ENCODE measurements around the gene ZFYVE28. TPM values are rescaled to one million over a fixed set of nuclear protein-coding genes. Genes with fewer than 3 reads are reported as not detected.

The ZFYVE28 gene
- total RNA-seq, 1 experiment from 2014 or later: 12.9 TPM

DNA sequence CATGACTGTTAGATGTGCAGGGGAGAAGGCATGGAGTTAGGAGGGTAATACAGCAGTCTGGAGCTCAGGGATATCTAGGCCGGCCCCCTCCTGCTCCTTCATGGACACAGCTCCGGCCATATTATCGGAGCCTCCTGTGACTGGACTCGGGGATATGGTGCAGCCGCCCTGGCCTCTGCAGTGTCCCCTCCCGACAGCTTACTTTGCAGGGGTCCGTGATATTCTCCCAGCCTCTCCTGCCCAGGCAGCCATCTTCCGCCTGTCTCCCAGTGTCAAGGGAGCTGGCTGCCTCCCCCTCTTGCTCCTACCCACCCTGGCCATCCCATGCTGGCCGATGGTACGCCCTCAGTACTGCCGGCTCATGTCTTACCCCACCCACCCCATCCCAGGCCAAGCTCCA is 30.6 kb upstream of the ZFYVE28 start:
- Histone ChIP-seq H2AFZ (no peak overlapping the region), H3K36me3 (ENCODE audit: low read depth) (no peaks in the 10 kb centered on the region), H3K9me3 (ENCODE audit: insufficient read depth, low read depth) (no peaks in the 10 kb centered on the region), H3K27ac (no peak overlapping the region), H3K4me1 (replicated peaks; ENCODE audit: insufficient read depth) (no peaks in the 10 kb centered on the region), H3K4me3 (no peak overlapping the region), H3K4me2 (no peak overlapping the region), H3F3A (ENCODE audit: insufficient read depth, low read depth) (no peaks in the 10 kb centered on the region), H3K27me3 (ENCODE audit: insufficient read depth, low read depth) (peaks cover 49% of the 10 kb centered on the region), H4K20me1 (ENCODE audit: insufficient read depth) (no peaks in the 10 kb centered on the region), H3K79me2 (ENCODE audit: low read depth) (no peaks in the 10 kb centered on the region), H3K9me2 (ENCODE audit: insufficient read depth) (no peaks in the 10 kb centered on the region)
- no peak for DNase-seq
- ChIA-PET POLR2A (ENCODE audit: unreplicated experiment) (no interaction called here), CTCF (no interaction called here)
- no TSS peak for BruUV-seq (replicated peaks)
- TF ChIP-seq, protein P1, sequence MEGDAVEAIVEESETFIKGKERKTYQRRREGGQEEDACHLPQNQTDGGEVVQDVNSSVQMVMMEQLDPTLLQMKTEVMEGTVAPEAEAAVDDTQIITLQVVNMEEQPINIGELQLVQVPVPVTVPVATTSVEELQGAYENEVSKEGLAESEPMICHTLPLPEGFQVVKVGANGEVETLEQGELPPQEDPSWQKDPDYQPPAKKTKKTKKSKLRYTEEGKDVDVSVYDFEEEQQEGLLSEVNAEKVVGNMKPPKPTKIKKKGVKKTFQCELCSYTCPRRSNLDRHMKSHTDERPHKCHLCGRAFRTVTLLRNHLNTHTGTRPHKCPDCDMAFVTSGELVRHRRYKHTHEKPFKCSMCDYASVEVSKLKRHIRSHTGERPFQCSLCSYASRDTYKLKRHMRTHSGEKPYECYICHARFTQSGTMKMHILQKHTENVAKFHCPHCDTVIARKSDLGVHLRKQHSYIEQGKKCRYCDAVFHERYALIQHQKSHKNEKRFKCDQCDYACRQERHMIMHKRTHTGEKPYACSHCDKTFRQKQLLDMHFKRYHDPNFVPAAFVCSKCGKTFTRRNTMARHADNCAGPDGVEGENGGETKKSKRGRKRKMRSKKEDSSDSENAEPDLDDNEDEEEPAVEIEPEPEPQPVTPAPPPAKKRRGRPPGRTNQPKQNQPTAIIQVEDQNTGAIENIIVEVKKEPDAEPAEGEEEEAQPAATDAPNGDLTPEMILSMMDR (conservative IDR thresholded peaks at IDR 0.05): no peak
- no peak for TF ChIP-seq EZH2 (IDR thresholded peaks at IDR 0.05; ENCODE audit: low read depth)
- intact Hi-C loops (cut with micrococcal nuclease; ENCODE audit: unreplicated experiment): no loop called here

DNA sequence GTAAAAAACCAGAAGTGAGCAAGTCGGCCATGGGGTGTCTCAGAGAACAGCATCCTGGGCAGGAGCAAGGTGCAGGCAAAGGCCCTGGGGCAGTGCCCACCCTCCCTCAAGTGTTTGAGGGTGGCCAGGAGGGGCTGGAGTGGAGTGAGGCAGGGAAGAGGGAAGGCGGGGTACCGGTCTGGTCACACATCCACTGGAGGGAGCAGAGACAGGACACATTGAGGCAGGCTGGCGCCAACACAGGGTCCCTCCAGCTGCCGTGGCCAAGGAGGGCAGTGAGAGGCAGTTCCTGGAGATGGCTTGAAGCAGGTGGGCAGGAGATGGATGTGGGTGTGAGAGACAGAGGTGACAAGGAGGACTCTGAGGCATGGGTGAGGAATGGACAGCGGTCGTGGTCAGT is 30.1 kb upstream of the ZFYVE28 start:
- H3K4me2 ChIP-seq: no peak overlapping the region
- no peaks in the 10 kb centered on the region for H4K20me1 ChIP-seq (ENCODE audit: insufficient read depth)
- no peak for DNase-seq
- no peak for TF ChIP-seq EZH2 (IDR thresholded peaks at IDR 0.05; ENCODE audit: low read depth)
- TF ChIP-seq, protein P1 (conservative IDR thresholded peaks at IDR 0.05): no peak
- H3K9me2 ChIP-seq (ENCODE audit: insufficient read depth): no peaks in the 10 kb centered on the region
- H3K27me3 ChIP-seq (ENCODE audit: insufficient read depth, low read depth): peaks cover 49% of the 10 kb centered on the region
- H3K4me3 ChIP-seq: no peak overlapping the region
- H3F3A ChIP-seq (ENCODE audit: insufficient read depth, low read depth): no peaks in the 10 kb centered on the region
- POLR2A ChIA-PET (ENCODE audit: unreplicated experiment): no interaction called here
- no TSS peak for BruUV-seq (replicated peaks)
- H3K27ac ChIP-seq: no peak overlapping the region
- no peak overlapping the region for H2AFZ ChIP-seq
- H3K36me3 ChIP-seq (ENCODE audit: low read depth): no peaks in the 10 kb centered on the region
- intact Hi-C loops (cut with micrococcal nuclease; ENCODE audit: unreplicated experiment): no loop called here
- H3K79me2 ChIP-seq (ENCODE audit: low read depth): no peaks in the 10 kb centered on the region
- no peaks in the 10 kb centered on the region for H3K4me1 ChIP-seq (replicated peaks; ENCODE audit: insufficient read depth)
- CTCF ChIA-PET: no interaction called here
- no peaks in the 10 kb centered on the region for H3K9me3 ChIP-seq (ENCODE audit: insufficient read depth, low read depth)

DNA sequence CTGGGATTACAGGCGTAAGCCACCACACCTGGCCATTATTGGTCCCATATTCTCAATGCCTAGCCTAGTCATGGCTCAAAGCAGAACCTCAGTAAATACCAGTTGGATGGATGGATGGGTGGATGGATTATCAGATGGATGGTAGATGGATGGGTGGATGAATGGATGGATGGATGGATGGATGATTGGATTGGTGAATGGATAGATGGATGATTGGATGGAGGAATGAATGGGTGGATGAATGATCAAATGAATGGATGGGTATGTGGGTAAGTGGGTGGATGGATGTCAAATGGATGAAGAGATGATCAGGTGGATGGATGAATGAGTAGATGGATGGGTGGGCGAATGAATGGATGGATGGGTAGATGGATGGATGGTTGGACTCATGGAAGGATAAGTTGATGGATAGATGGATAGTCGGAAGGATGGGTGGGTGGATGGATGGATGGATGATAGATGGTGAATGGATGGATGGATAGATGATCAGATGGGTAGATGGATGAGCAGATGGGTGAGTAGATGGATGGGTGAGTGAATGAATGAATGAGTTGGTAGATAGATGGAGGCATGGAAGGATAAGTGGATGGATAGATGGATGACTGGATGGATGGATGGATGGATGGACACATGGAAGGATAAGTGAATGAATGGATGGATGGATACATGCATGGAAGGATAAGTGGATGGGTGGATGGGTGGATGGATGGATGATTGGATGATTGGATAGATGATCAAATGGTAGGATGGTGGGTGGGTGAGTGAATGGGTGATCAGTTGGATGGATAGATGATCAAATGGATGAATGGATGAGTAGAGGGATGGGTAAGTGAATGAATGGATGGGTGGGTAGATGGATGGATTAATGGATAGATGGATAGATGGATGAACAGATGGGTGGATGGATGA is 28.5 kb upstream of the ZFYVE28 start:
- Histone ChIP-seq H3K9me3 (ENCODE audit: insufficient read depth, low read depth) (no peaks in the 10 kb centered on the region), H3K9me2 (ENCODE audit: insufficient read depth) (no peaks in the 10 kb centered on the region), H4K20me1 (ENCODE audit: insufficient read depth) (no peaks in the 10 kb centered on the region; the same call in 1 of the 2 replicates), H3K27me3 (ENCODE audit: insufficient read depth, low read depth) (peaks cover 44% of the 10 kb centered on the region), H3F3A (ENCODE audit: insufficient read depth, low read depth) (no peaks in the 10 kb centered on the region), H3K27ac (no peak overlapping the region), H3K79me2 (ENCODE audit: low read depth) (no peaks in the 10 kb centered on the region), H2AFZ (no peak overlapping the region), H3K4me3 (no peak overlapping the region), H3K36me3 (ENCODE audit: low read depth) (no peaks in the 10 kb centered on the region), H3K4me1 (replicated peaks; ENCODE audit: insufficient read depth) (no peaks in the 10 kb centered on the region), H3K4me2 (no peak overlapping the region)
- ChIA-PET POLR2A (ENCODE audit: unreplicated experiment) (no interaction called here), CTCF (no interaction called here)
- intact Hi-C loops (cut with micrococcal nuclease; ENCODE audit: unreplicated experiment): no loop called here
- BruUV-seq (replicated peaks): no TSS peak
- DNase-seq: no peak
- no peak for TF ChIP-seq EZH2 (IDR thresholded peaks at IDR 0.05; ENCODE audit: low read depth)
- TF ChIP-seq, protein P1 (conservative IDR thresholded peaks at IDR 0.05): no peak
